DMS53 (cell line): ENCODE results near the gene KRTAP10-5.
"Not testable (repeated sequence)": the region's sequence is repeated elsewhere in the genome, so short reads cannot be mapped to it uniquely, and the experiment has no call there.

Source experiments
- DNase-seq: peaks from one replicate; lab custom pipeline; 2025; lab: John Stamatoyannopoulos, UW

KRTAP10-5 gene

GRCh38 chr21:44580231-44580821 lies at the start of gene KRTAP10-5:
KRTAP10-5 (minus strand) TSS chr21:44580604; CDS start chr21:44580578, 26 bp downstream.
- peak; percentile 80 for DNase-seq

- DNase-seq: no peak
These were observed 48.4 kb upstream of the KRTAP10-5 start for GRCh38 chr21:44628707-44629391.

GRCh38 chr21:44627831-44628233 lies 47.4 kb upstream of the KRTAP10-5 start:
- not testable (repeated sequence) for DNase-seq

- not testable (repeated sequence) for DNase-seq
These were observed 46.9 kb upstream of the KRTAP10-5 start for GRCh38 chr21:44627181-44627822.

GRCh38 chr21:44626673-44627143 lies 46.3 kb upstream of the KRTAP10-5 start, which contains the start of gene KRTAP10-9:
KRTAP10-9 (plus strand) TSS chr21:44627093; CDS start chr21:44627172, 79 bp downstream.
- no peak for DNase-seq

- DNase-seq: no peak
These were observed 45.9 kb upstream of the KRTAP10-5 start for GRCh38 chr21:44626262-44626661.

GRCh38 chr21:44625756-44626155 lies 45.4 kb upstream of the KRTAP10-5 start:
- no peak for DNase-seq

GRCh38 chr21:44623575-44623974 lies 43.2 kb upstream of the KRTAP10-5 start:
- no peak for DNase-seq

GRCh38 chr21:44619886-44620285 lies 39.5 kb upstream of the KRTAP10-5 start:
- DNase-seq: no peak

- peak; percentile 11 for DNase-seq
These were observed 38.5 kb upstream of the KRTAP10-5 start for GRCh38 chr21:44618909-44619308.

GRCh38 chr21:44618504-44618903 lies 38.1 kb upstream of the KRTAP10-5 start:
- peak; percentile 39 for DNase-seq

GRCh38 chr21:44617071-44617501 lies 36.7 kb upstream of the KRTAP10-5 start:
- DNase-seq: no peak

- no peak for DNase-seq
These were observed 36.2 kb upstream of the KRTAP10-5 start for GRCh38 chr21:44616591-44616926.

- DNase-seq: no peak
These were observed 35.6 kb upstream of the KRTAP10-5 start for GRCh38 chr21:44615911-44616590.

- no peak for DNase-seq
These were observed 35.1 kb upstream of the KRTAP10-5 start for GRCh38 chr21:44615466-44615865.

- no peak for DNase-seq
These were observed 34.6 kb upstream of the KRTAP10-5 start for GRCh38 chr21:44614961-44615391.

- no peak for DNase-seq
These were observed 33.8 kb upstream of the KRTAP10-5 start for GRCh38 chr21:44614161-44614631.

GRCh38 chr21:44613386-44614155 lies 33.2 kb upstream of the KRTAP10-5 start:
- no peak for DNase-seq

- no peak for DNase-seq
These were observed 32.3 kb upstream of the KRTAP10-5 start for GRCh38 chr21:44612669-44613229.

GRCh38 chr21:44612029-44612486 lies 31.7 kb upstream of the KRTAP10-5 start, which contains the start of gene KRTAP10-8:
KRTAP10-8 (plus strand) TSS chr21:44612079; CDS start chr21:44612101, 22 bp downstream.
- no peak for DNase-seq

- no peak for DNase-seq
These were observed 31.1 kb upstream of the KRTAP10-5 start for GRCh38 chr21:44611551-44611950.
